Activated naive CD4-positive, alpha-beta T cell treated with anti-CD3 and anti-CD28 coated beads, Interleukin-2, amount 10 ng/mL, durations not matched to agents 7 days and 5 days (primary cell): ENCODE data around the gene FAM153A.
"Not testable (repeated sequence)": the region's sequence is repeated elsewhere in the genome, so short reads cannot be mapped to it uniquely, and the experiment has no call there.

Source experiments
- CTCF ChIA-PET: fragments of 350-600 bp; sonication (Branson Sonifier 250); formaldehyde crosslinking; loops from one replicate; lab custom pipeline; 2021; ENCODE audit warnings: antibody characterized with exemption; lab: Charles Lee
- DNase-seq: peaks from one replicate; pipeline ENCODE4 v3.0.0-alpha.2; 2020
- H3K27ac Mint-ChIP-seq: one replicate; pipeline ENCODE4 v1.8.0; 2021; ENCODE audit warnings: mild to moderate bottlenecking, moderate library complexity, mixed read lengths
- H3K27me3 Mint-ChIP-seq: one replicate; pipeline ENCODE4 v1.8.0; 2021; ENCODE audit warnings: mild to moderate bottlenecking, mixed read lengths
- H3K36me3 Mint-ChIP-seq: one replicate; pipeline ENCODE4 v1.8.0; 2021; ENCODE audit warnings: mixed read lengths
- H3K4me1 Mint-ChIP-seq: one replicate; pipeline ENCODE4 v1.8.0; 2021; ENCODE audit warnings: mixed read lengths
- H3K4me3 Mint-ChIP-seq: one replicate; pipeline ENCODE4 v1.8.0; 2021; ENCODE audit warnings: mild to moderate bottlenecking, moderate library complexity, mixed read lengths
- H3K9me3 Mint-ChIP-seq: one replicate; pipeline ENCODE4 v1.8.0; 2021; ENCODE audit warnings: mixed read lengths

The FAM153A gene

GRCh38 chr5:177693671-177694517 is 88.8 kb downstream of the FAM153A start:
- H3K9me3 Mint-ChIP-seq, H3K36me3 Mint-ChIP-seq, H3K4me3 Mint-ChIP-seq, CTCF ChIA-PET, DNase-seq, H3K27ac Mint-ChIP-seq, H3K27me3 Mint-ChIP-seq, H3K4me1 Mint-ChIP-seq: not testable (repeated sequence)

- H3K27me3 Mint-ChIP-seq, H3K27ac Mint-ChIP-seq, CTCF ChIA-PET, DNase-seq, H3K9me3 Mint-ChIP-seq, H3K36me3 Mint-ChIP-seq, H3K4me1 Mint-ChIP-seq, H3K4me3 Mint-ChIP-seq: not testable (repeated sequence)
Measured at GRCh38 chr5:177692969-177693368, 89.7 kb downstream of the FAM153A start.

GRCh38 chr5:177692507-177692906 is 90.2 kb downstream of the FAM153A start:
- H3K27ac Mint-ChIP-seq, H3K9me3 Mint-ChIP-seq, H3K27me3 Mint-ChIP-seq, H3K4me3 Mint-ChIP-seq, CTCF ChIA-PET, H3K4me1 Mint-ChIP-seq, DNase-seq, H3K36me3 Mint-ChIP-seq: not testable (repeated sequence)

GRCh38 chr5:177689011-177689610 is 93.6 kb downstream of the FAM153A start:
- H3K36me3 Mint-ChIP-seq, DNase-seq, H3K27me3 Mint-ChIP-seq, H3K4me1 Mint-ChIP-seq, CTCF ChIA-PET, H3K9me3 Mint-ChIP-seq, H3K27ac Mint-ChIP-seq, H3K4me3 Mint-ChIP-seq: not testable (repeated sequence)

- H3K27me3 Mint-ChIP-seq, H3K36me3 Mint-ChIP-seq: not testable (repeated sequence)
Measured at GRCh38 chr5:177688091-177688490, 94.6 kb downstream of the FAM153A start.

GRCh38 chr5:177681920-177682319 is 100.8 kb downstream of the FAM153A start:
- H3K9me3 Mint-ChIP-seq, H3K4me3 Mint-ChIP-seq, H3K27me3 Mint-ChIP-seq, H3K36me3 Mint-ChIP-seq, DNase-seq, H3K27ac Mint-ChIP-seq, H3K4me1 Mint-ChIP-seq, CTCF ChIA-PET: not testable (repeated sequence)

More at GRCh38 chr5:177688091-177688490, 94.6 kb downstream of the FAM153A start:
- H3K4me3 Mint-ChIP-seq, H3K9me3 Mint-ChIP-seq, CTCF ChIA-PET, H3K27ac Mint-ChIP-seq, DNase-seq, H3K4me1 Mint-ChIP-seq: not testable (repeated sequence)
